ENCODE data around the gene GJC1.

GJC1 gene

GRCh38 chr17:44786551-44787081 is 43.5 kb downstream of the GJC1 start:
- no peaks in the 10 kb centered on the region for H3K36me3 ChIP-seq
- TF ChIP-seq, protein P1, sequence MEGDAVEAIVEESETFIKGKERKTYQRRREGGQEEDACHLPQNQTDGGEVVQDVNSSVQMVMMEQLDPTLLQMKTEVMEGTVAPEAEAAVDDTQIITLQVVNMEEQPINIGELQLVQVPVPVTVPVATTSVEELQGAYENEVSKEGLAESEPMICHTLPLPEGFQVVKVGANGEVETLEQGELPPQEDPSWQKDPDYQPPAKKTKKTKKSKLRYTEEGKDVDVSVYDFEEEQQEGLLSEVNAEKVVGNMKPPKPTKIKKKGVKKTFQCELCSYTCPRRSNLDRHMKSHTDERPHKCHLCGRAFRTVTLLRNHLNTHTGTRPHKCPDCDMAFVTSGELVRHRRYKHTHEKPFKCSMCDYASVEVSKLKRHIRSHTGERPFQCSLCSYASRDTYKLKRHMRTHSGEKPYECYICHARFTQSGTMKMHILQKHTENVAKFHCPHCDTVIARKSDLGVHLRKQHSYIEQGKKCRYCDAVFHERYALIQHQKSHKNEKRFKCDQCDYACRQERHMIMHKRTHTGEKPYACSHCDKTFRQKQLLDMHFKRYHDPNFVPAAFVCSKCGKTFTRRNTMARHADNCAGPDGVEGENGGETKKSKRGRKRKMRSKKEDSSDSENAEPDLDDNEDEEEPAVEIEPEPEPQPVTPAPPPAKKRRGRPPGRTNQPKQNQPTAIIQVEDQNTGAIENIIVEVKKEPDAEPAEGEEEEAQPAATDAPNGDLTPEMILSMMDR (IDR thresholded peaks at IDR 0.05; ENCODE audit: low read depth, low read length): no peak
- H3K9me3 ChIP-seq (ENCODE audit: severe bottlenecking): no peaks in the 10 kb centered on the region
- DNase-seq: no peak
- H3K27ac ChIP-seq: no peak overlapping the region
- no peaks in the 10 kb centered on the region for H3K27me3 ChIP-seq (ENCODE audit: insufficient read depth, low read depth, severe bottlenecking)
- H3K4me3 ChIP-seq (ENCODE audit: low read depth, low read length): no peak overlapping the region

DNA sequence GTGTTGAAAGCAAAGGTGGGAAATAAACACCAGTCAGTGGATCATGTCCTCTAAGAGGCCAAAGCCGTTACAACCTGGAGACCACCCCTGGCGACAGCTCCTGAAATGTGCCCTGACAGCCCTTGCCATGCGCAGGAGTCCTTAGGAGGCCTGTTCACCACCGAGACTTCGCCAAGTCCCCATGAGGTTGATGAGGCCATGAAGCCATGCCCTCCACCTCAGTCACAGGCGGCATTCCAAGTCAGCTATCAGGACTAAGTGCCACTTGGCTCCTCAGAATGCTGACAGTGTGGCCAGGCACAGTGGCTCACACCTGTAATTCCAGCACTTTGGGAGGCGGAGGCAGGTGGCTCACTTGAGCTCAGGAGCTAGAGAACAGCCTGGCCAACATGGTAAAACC is 44.2 kb downstream of the GJC1 start:
- Histone ChIP-seq H3K27me3 (ENCODE audit: insufficient read depth, low read depth, severe bottlenecking) (no peaks in the 10 kb centered on the region), H3K36me3 (no peaks in the 10 kb centered on the region), H3K9me3 (ENCODE audit: severe bottlenecking) (no peaks in the 10 kb centered on the region), H3K27ac (no peak overlapping the region), H3K4me3 (ENCODE audit: low read depth, low read length) (no peak overlapping the region)
- no peak for DNase-seq
- TF ChIP-seq, protein P1 (IDR thresholded peaks at IDR 0.05; ENCODE audit: low read depth, low read length): no peak

GRCh38 chr17:44782326-44782850 is 47.7 kb downstream of the GJC1 start:
- Histone ChIP-seq H3K9me3 (ENCODE audit: severe bottlenecking) (no peaks in the 10 kb centered on the region), H3K4me3 (ENCODE audit: low read depth, low read length) (no peak overlapping the region), H3K27ac (no peak overlapping the region), H3K36me3 (peaks cover 7% of the 10 kb centered on the region), H3K27me3 (ENCODE audit: insufficient read depth, low read depth, severe bottlenecking) (no peaks in the 10 kb centered on the region)
- TF ChIP-seq, protein P1 (IDR thresholded peaks at IDR 0.05; ENCODE audit: low read depth, low read length): no peak
- no peak for DNase-seq

DNA sequence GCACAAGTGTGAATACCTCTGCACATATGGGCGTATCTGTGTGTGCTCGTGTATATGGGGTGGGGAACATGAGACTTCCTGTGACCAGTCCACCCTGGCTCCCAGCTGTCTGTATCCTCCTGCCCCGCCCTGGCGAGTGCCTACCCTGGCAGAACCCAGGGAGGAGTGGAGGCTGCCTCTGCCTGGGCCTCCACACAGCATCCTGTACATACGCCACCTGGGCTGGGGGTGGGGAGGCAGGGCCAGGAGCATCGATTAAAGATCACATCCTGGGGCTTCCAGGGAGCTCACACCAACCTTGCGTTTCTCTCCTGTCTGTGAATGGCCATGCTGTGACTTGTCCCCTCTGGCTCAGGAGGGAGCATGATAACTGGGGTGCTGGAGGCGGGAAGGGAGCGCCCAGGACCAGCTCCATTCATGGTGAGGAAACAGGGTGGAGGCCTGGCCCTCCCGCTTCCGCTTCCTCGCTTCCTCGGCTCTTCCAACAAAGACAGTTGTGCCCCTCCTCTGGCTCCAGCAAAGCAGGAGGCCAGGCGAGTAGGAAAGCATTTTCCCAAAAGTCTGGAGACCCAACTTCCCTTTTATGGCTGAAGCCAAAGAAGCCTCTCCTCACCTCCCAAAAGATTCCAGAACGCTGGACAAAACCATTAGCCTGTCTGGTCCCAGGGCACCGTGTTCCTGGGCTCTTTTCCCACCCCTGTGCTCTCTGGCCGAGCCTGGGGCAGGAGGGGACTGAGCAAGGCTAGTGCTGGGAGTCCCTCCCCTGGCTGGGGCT is 48.3 kb downstream of the GJC1 start:
- H3K9me3 ChIP-seq (ENCODE audit: severe bottlenecking): no peaks in the 10 kb centered on the region
- DNase-seq: no peak
- H3K27ac ChIP-seq: no peak overlapping the region
- no peaks in the 10 kb centered on the region for H3K27me3 ChIP-seq (ENCODE audit: insufficient read depth, low read depth, severe bottlenecking)
- H3K4me3 ChIP-seq (ENCODE audit: low read depth, low read length): no peak overlapping the region
- TF ChIP-seq, protein P1 (IDR thresholded peaks at IDR 0.05; ENCODE audit: low read depth, low read length): no peak
- H3K36me3 ChIP-seq: peaks cover 12% of the 10 kb centered on the region

DNA sequence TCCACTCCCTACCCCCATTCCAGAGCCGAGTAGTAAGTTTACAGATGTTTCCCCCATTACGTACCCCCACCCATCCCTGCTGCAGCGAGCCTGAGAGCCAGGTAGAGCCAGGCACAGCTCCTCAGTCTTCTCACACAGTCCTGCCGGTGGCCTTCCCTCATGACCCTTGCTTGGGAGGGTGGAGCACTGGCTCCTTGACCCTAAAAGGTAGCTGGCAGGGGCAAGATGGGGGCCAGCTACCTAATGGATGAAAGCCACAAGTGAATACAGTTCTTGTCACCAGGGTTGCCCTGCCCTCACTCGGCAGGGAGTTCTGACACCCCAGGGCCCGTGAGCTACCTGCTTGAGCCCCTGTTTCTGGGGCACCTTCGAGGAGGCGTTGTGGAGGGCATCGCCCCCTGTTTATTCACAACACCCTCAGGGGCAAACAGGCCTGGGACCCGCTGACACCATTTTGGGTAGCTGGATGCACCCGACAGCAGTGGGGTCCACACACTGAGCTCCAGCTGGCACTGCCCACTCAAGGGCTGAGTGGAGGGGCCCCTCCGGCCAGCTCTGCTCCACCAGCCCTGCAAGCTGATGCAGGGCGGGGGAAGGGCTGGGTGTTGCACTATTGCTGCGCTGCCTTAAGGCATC is 49.1 kb downstream of the GJC1 start:
- TF ChIP-seq, protein P1 (IDR thresholded peaks at IDR 0.05; ENCODE audit: low read depth, low read length): no peak
- Histone ChIP-seq H3K27ac (no peak overlapping the region), H3K9me3 (ENCODE audit: severe bottlenecking) (no peaks in the 10 kb centered on the region), H3K27me3 (ENCODE audit: insufficient read depth, low read depth, severe bottlenecking) (no peaks in the 10 kb centered on the region), H3K4me3 (ENCODE audit: low read depth, low read length) (no peak overlapping the region), H3K36me3 (peaks cover 12% of the 10 kb centered on the region)
- no peak for DNase-seq
